GM18861 (cell line): ENCODE results near the gene IL17RB.

Source experiments
- ATAC-seq: cut with Tn5 transposase; IDR thresholded peaks from one replicate; pipeline ENCODE4 v1.9.1; 2021; ENCODE audit not compliant: unreplicated experiment

Gene IL17RB, protein sequence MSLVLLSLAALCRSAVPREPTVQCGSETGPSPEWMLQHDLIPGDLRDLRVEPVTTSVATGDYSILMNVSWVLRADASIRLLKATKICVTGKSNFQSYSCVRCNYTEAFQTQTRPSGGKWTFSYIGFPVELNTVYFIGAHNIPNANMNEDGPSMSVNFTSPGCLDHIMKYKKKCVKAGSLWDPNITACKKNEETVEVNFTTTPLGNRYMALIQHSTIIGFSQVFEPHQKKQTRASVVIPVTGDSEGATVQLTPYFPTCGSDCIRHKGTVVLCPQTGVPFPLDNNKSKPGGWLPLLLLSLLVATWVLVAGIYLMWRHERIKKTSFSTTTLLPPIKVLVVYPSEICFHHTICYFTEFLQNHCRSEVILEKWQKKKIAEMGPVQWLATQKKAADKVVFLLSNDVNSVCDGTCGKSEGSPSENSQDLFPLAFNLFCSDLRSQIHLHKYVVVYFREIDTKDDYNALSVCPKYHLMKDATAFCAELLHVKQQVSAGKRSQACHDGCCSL

DNA sequence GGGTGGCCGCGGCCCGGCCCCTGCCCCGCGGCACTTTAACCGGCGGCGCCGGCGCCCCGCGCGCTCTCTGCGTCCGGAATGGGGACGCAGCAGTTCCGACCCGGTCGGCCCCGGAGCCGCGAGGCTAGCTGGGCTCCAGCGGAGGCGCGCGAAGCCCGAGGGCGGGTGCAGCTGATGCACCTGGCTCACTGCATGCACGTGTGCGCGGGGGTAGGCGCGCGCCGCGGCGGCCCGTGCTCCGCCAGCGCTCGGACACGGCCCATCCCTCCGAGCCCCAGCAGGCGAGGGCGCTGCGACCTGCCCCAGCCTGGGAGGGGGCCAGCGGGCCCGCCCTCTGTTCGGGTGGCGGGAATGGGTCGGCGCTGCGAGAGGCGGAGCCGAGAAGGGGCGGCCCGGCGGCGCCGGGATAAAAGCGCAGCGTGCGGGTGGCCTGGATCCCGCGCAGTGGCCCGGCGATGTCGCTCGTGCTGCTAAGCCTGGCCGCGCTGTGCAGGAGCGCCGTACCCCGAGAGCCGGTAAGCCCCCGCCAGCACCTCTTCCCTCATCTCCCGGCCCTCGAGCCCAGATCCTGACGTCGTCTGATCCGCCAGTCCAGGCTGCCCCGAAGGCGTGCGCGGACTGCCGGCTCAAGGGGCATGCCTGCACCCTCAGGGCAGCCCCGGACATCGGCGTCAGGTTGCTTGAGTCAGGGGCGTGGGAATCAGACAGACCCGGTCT, at the start of gene IL17RB, which contains the start of gene CHDH:
Gene IL17RB (plus strand): TSS at position 435 of the 717 bp plus-strand sequence. CDS start 21 bp downstream, at position 456.
Gene CHDH (minus strand): TSS at position 286 of the 717 bp plus-strand sequence. CDS start 22,411 bp downstream, outside the sequence.
- ATAC-seq: peak; percentile 37

DNA sequence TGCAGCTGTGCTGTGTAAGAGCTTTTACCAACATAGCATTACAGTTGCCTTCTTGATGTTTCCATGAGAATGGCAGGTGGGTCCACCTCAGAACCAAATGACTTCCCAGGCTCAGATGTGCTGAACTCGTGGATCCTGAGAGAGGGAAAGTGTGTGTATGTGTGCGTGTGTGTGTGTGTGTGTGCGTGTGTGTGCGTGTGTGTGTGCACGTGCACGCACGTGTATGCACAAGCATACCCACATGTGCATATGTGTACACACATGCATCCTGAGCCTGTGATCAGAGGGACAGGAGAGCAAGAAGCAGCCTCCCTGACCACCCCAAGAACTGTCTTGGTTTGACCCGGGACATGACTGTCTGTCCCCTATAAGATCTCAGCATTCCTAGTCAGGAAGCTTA, 48.2 kb upstream of the IL17RB start:
- no peak for ATAC-seq

DNA sequence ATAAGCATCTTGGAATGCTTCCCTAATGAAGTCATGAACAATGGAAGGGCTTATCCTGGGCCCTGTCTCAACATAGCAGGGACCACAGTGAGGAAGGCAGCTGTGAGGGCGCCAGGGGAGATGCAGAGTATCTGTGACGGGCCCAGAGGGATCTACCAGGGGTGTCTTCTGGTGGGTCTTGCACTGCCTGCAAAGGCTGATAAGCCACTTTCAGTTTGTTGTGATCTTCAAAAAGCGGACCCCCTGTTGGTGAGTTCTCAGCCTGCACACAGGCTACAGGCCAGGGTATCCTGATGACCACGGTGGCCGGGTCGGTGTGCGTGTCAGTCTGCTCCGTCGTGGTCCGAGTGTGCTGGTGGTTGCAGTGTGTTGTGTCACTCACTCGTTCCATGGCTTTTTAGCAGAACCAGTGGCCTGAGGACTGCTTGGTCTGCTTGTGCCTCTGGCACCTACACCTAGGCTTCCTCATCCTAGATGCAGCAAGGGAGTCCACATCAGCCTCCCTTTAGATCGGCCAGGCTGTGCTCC, 47.0 kb upstream of the IL17RB start:
- ATAC-seq: no peak

DNA sequence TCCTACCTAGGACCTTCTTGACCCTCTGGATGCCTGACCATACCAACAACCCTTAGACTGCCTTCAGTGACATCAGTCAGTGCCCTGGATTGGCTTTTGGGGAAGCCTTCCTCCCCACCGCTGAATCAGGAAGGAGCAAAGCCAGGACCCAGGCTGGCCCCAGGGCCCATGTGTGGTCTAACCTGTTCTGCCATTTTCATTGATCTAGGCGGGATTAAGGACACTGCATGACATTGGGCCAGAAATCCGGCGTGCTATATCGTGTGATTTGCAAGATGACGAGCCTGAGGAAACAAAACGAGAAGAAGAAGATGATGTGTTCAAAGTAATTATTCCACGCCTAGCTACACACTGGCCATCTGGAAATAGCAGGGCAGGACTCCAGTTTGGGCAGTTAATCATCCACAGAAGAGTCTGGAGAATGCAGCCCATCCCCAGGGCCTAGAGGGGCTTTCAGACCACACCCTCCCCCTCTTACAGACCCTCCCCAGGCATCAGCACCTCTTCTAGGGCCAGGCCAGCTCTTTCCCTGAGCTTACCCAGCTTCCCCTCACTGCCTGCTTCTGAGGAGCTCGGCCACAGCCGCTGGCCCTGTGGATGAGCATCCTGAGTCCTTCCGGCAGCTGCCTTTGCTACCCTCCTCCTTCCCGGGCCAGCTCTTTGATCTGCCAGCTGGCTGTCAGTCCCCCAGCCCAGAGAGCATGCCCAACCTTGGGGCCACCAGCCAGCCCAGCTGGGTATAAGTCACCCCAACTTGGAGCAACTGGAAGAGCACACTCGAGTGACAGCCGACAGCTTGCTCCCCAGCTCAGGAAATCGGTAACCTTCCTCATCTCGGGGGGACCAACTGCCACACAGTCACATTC, 46.1 kb upstream of the IL17RB start:
- ATAC-seq: no peak

DNA sequence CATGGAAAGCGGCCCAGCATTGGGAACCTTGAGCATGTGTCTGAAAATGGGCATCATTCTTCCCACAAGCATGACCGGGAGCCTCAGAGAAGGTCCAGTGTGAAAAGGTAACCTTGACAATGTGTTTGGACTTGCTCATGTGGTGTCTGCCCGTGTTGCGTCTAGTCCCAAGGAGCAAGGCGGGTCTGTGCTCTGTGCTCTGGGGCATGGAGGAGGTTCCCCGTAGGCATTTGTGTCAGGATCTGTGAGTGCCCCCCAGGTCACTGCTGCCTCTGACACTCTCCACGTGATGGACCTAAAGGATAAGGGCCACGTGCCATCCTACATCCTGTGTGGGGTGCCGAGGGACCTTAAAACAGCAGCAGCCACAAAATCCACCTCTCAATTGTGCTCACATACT, 45.0 kb upstream of the IL17RB start:
- ATAC-seq: no peak

DNA sequence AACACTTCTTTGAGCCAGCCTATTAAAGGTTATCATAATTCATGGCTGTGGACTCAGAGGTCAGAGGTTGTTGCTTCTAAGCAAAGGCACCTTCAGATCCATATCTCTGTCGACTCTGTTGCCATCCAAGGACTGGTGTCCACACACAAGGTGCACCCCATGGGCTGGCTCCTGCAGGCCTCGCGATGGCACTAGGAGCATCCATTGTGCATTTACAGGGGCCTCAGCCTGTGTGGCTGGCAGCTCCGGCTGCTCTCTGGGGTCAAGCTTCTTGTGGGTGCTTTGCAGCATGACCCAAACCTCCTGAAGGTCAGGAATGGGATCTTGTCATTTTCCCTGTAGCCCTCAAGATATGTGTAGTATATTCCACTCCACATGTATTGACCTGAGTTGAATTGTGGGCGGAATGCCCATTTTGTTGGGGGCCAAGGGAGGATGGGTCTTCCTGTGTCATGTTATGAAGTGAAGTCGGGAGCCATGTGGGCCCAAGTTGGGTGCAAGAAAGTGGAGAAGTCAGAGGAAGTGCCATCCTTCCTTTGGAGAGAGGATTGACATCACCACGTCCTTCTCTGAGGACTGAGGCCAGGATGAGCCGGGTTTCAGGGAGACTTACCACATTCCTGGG, 44.0 kb upstream of the IL17RB start:
- ATAC-seq: no peak

DNA sequence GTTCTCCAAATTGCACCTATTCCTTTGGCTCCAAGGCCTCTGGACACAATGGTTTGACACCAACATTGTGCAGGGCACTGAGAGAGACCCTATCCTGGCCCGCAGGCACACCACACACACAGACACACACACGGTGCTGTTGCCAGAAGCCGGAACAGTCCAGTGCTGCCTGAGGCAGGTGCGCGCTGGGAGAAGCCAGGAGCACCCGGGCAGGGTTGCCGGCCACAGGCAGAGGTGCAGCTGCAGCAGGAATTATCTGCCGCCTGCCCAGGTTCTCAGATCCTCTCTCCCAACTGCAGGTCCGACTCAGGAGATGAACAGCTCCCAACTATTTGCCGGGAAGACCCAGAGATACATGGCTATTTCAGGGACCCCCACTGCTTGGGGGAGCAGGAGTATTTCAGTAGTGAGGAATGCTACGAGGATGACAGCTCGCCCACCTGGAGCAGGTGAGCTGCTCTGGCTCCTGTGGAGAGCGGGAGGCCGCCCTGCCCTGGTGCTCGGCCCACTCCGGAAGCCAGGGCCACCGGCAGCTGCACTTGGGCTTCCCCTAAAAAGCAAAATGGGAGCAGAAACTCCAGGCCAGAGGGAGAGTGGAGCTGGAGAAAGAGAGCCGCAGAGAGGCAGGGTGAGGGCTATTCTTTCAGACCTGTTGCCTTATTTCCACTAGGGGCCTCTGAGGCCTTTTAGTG, 43.1 kb upstream of the IL17RB start:
- no peak for ATAC-seq

DNA sequence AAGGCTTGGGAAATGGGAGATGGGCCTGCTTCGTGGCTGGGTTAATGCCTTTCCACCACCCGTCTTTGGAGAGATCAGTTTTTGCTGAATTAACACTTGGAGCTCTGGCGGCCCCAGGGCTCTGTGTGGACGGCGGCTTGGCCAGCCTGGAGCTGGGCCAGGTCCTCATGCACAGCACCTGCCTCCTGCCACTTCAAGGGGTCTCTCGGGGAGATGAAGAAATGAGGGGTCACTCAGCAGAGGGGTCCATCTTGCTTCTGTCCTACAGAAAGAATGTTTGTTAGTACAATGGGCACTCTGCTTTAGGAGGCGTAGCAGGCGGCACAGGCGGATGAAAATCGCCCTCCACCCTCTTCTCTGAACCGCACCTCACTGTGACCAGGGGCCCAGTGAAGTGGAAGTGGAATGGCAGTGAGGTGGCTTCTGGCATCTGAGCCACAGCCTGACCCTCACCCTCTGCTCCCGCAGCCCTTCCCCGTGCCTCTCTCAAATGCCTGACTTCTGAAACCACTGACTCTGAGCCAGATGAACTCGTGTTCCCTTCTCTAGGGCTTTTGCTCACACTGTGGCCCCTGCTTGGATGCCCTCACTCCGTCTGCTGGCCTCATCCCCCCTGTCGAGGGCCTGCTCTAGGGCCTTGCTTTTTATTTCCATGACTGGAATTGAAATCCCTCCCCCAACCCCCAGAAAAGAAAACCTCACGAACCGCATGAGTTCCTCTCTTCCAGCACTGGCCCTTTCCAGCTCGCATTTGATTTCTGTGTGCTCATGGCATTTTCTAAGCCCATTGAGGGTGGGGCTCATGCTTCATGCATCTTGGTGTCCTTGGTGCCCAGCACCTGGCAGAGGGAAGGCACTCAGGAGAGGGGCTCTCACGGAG, 42.3 kb upstream of the IL17RB start:
- no peak for ATAC-seq

DNA sequence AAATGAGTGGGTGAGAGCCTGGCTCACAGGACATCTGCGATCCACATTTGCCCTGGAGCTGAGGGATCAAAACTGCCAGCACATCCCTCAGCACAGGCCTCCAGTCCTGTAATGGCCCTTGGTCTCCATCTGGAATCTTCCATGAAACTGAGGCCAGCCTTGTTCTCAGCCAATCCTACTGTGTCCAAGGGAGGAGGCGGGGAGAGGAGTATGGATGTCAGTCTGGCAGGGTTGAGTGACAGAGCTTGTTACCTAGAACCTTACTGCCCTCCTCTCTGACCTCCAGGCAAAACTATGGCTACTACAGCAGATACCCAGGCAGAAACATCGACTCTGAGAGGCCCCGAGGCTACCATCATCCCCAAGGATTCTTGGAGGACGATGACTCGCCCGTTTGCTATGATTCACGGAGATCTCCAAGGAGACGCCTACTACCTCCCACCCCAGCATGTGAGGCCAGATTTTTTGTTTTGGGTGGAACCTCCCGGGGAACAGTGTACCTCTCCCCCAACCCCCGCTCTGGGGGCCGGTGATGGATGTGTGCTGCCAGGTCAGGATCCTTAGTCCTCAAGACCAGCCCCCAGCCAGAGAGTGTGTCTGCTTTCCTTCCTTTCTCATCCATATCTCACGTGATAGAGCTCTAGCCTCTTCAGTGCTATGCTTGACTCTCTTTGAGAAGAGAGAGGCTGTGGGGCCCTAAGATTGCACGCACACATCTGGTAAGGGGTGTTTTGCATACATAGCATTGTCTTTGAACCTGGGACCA, 41.5 kb upstream of the IL17RB start:
- peak; percentile 68 for ATAC-seq

DNA sequence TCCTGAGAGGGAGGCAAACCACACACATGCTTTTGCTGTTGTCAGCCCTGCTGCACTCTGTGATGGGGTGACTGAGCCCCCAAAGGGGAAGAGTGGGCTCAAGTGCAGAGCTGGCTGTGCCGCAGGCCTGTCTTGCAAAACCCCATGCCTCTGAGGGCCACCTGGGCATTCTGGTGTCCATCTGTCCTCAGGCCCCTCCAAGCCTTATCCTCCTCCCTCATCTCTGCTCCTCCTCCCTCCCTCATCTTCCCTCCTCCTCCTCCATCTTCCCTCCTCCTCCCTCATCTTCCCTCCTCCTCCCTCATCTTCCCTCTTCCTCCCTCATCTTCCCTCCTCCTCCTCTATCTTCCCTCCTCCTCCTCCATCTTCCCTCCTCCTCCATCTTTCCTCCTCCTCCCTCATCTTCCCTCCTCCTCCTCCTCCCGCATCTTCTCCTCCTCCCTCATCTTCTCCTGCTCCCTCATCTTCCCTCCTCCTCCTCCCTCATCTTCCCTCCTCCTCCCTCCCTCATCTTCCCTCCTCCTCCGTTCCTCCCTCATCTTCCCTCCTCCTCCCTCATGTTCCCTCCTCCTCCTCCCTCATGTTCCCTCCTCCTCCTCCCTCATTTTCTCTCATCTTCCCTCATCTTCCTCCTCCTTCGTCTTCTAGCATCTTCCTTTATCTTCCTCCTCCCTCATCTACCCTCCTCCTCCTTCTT, 40.8 kb upstream of the IL17RB start:
- ATAC-seq: no peak

DNA sequence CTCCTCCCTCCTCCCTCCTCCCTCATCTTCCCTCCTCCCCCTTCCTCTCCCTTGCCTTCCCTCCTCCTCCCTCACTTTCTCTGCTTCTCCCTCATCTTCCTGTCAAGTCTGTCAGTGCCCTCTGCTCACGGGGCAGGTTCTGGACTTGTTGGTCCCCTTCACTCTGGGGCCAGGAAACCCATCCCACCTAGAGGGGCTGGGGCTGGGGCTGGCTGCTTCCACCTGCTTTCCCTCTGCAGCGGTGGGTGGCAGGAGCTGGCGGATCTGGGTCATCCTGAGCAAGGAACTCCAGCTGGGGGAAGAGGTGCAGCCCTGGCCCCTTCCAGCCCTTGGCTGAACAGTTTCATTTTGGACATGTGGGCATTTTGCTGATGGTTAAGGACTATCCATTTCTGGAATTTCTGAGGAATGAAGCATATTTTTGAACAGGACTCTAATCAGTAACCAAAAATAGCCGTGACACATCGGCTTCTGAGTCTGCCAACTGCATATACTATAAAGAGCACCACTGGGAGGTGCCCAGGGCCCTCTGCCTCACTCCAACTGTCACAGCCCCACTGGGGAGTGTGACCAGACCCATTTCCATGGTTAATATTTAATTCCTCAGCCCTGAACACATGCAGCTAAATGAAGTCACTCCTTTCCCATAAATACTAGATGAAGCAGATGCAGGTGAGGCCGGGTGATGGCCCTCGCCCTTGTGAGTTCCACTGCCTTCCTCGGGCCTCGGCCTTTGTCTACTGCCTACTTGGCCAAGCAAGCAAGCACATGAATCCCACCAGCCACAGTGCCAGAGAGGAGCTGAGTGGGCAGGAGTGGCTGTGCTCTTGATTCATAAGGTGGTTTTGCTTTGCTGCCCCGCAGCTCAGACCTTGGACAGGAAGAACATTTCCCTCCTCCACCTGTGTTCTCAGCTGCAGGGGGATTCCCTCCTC, 39.9 kb upstream of the IL17RB start:
- ATAC-seq: peak; percentile 52

DNA sequence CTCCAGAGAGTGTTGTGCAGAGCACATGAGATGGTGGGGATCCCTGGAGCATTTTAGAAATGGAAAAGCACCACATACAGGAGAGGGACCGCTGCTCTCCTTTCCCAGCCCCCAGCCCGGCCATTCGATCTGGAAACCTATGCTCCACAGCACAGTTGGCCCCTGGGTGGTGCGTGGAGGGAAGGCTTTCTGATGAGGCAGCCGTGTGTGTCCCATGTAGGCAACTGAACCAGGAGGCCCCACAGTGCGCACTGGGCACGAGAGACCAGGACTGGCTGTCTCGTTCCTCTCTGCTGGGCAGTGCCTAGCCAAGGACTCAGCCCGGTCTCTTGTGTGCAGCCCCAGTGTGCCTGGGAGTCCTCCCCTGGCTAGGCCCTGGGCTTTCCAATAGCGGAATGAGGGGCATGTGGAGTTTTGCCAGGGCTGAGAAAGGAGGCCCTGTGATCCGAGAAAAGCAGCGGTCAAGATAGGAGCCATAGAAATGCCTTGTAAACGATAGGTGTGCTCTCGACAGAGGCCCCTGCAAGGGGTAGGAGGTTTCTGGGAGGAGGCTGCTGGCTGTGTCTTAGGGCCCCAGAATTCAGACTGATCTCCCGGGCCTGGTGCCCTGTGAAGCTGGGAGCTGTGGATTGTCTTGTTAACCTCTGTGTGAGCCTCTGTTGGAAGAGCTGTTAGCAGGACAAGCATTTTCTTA, 39.1 kb upstream of the IL17RB start:
- ATAC-seq: no peak

DNA sequence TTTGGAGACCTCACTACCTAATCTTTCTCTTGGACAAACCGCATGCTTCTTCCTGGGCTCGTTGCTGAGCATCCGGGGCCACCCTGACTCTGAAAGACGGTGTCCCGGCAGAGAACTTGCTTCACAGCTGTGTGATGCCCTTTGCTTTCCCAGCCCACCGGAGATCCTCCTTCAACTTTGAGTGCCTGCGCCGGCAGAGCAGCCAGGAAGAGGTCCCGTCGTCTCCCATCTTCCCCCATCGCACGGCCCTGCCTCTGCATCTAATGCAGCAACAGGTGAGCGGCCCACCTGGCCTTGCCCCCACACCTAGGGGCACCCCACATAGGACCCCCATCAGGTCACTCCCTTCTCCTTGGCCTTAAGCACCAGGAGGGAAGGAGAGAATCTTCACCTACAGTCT, 37.9 kb upstream of the IL17RB start:
- no peak for ATAC-seq

DNA sequence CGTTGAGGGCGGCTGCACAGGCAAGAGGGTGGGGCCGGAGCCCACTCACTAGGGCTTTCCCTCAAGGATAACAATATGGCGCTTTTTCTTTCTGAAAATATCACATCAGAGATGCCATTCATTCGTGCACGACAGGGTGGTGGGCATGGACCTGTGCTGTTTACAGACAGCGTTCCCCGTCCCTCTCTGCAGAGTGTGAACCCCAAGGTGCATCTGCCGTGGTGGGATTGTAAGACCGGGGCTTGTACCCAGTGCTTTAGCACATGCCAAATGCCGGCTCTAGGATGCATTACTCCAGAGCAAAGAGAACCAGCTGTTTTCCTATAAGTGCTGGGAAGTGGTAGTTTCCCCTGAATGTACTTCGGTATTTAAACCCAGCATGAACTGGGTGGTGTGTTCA, 37.1 kb upstream of the IL17RB start:
- ATAC-seq: no peak

DNA sequence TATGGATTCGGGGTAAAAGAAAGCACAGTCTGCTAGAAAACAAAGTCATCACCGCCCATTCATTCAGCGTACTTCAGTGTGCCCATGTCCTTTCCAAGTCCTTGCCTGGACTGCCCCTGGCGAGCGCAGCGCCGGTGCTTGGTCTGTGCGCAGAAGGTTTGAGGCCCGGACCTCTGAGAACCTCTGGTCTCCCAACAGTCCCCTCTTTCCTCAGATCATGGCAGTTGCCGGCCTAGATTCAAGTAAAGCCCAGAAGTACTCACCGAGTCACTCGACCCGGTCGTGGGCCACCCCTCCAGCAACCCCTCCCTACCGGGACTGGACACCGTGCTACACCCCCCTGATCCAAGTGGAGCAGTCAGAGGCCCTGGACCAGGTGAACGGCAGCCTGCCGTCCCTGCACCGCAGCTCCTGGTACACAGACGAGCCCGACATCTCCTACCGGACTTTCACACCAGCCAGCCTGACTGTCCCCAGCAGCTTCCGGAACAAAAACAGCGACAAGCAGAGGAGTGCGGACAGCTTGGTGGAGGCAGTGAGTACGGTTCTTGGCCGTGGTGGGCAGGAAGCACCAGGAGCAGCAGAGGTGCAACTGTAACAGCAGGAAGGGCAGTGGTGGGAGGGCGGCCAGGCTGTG, 36.5 kb upstream of the IL17RB start:
- ATAC-seq: no peak
